Measurements from ENCODE around the gene ZNF516. TPM values are rescaled to one million over a fixed set of nuclear protein-coding genes. Genes with fewer than 3 reads are reported as not detected.

Gene ZNF516
- total and polyA plus RNA-seq, 2 of the 4 experiments (the other 2 are of a cell fraction): 7.9 to 16.9 TPM

GRCh38 chr18:76399613-76400391, 95.2 kb downstream of the ZNF516 start:
- ChIA-PET CTCF (interaction anchor here (0.5 to 2.0 kb wide), 10 partner anchors 26 to 1768 kb away, joined by 3 to 14 read pairs (median 4); no protein-coding TSS in a partner anchor), POLR2A (ENCODE audit: unreplicated experiment) (no interaction called here)
- intact Hi-C loops (cut with micrococcal nuclease) (loop anchor here (1.0 kb wide), 4 partner anchors 93 to 309 kb away; no protein-coding TSS in a partner anchor), in situ Hi-C loops (cut with MboI; ENCODE audit: low sequenced_read_pairs) (loop anchor here (5.0 kb wide), 2 partner anchors 222 to 287 kb away; no protein-coding TSS in a partner anchor), dilution Hi-C loops (cut with HindIII; ENCODE audit: low sequenced_read_pairs, unreplicated experiment) (no loop called here)
- no peak overlapping the region for H3K14ac ChIP-seq (replicated peaks; ENCODE audit: low read depth, low read length)
- H3K9me3 ChIP-seq (ENCODE audit: control insufficient read depth, insufficient read depth, low read length): no peaks in the 10 kb centered on the region
- H3K23ac ChIP-seq (ENCODE audit: low read depth, low read length): no peak overlapping the region
- H2AFZ ChIP-seq (replicated peaks; ENCODE audit: low read length, poor library complexity): no peak overlapping the region
- H3K4me2 ChIP-seq (ENCODE audit: low read depth, low read length): no peak overlapping the region
- no peak overlapping the region for H3K4me3 ChIP-seq (ENCODE audit: insufficient read depth, low read depth, low read length)
- ATAC-seq (ENCODE audit: low read depth) (no peak), DNase-seq (no peak)
- H3K56ac ChIP-seq (ENCODE audit: extremely low read depth, insufficient read depth, low read length): no peak overlapping the region
- H2BK5ac ChIP-seq (ENCODE audit: low read depth, low read length, poor library complexity, severe bottlenecking): no peak overlapping the region
- no peak for TF ChIP-seq NFE2L2 (IDR thresholded peaks at IDR 0.05; ENCODE audit: low read depth, low read length)
- TF ChIP-seq RCOR1 (IDR thresholded peaks at IDR 0.05; ENCODE audit: insufficient replicate concordance, low read length): no peak
- TF ChIP-seq MAFK (IDR thresholded peaks at IDR 0.05; ENCODE audit: low read depth, low read length): no peak
- TF ChIP-seq RFX5 (IDR thresholded peaks at IDR 0.05; ENCODE audit: low read depth, low read length): no peak
- TF ChIP-seq MXI1 (IDR thresholded peaks at IDR 0.05; ENCODE audit: borderline replicate concordance, low read depth, low read length): no peak
- H4K5ac ChIP-seq (ENCODE audit: low read depth, low read length): no peak overlapping the region
- H3K4ac ChIP-seq (ENCODE audit: low read depth, low read length): no peak overlapping the region
- H4K20me1 ChIP-seq (ENCODE audit: insufficient read depth, low read length): peaks cover 89% of the 10 kb centered on the region
- BruUV-seq (replicated peaks): no TSS peak
- H3K9me1 ChIP-seq (ENCODE audit: insufficient read depth, low read length): peaks cover 20% of the 10 kb centered on the region
- H2AK5ac ChIP-seq (ENCODE audit: low read depth, low read length): no peak overlapping the region
- no peak overlapping the region for H3K27ac ChIP-seq (ENCODE audit: insufficient read depth, low read length)
- H2AK9ac ChIP-seq (replicated peaks; ENCODE audit: low read depth, low read length, poor library complexity): no peak overlapping the region
- no peak overlapping the region for H3K18ac ChIP-seq (ENCODE audit: low read depth, low read length)
- H3K79me1 ChIP-seq (ENCODE audit: low read depth in 1 of 2, low read length in 2 of 2): peaks cover 20 to 86% of the 10 kb centered on the region in 2 experiments
- H4K91ac ChIP-seq (ENCODE audit: insufficient read depth, low read depth, low read length): no peak overlapping the region
- H4K8ac ChIP-seq (ENCODE audit: low read depth in 2 of 2, low read length in 2 of 2): no peak overlapping the region
- no peak overlapping the region for H3K9ac ChIP-seq (ENCODE audit: low read depth, low read length)
- H2BK120ac ChIP-seq (ENCODE audit: low read depth, low read length): no peak overlapping the region
- H3K27me3 ChIP-seq (ENCODE audit: control insufficient read depth, insufficient read depth, low read length): no peaks in the 10 kb centered on the region
- no peak overlapping the region for H2BK15ac ChIP-seq (ENCODE audit: low read depth, low read length)
- 82% methylated on average over 2 of the region's 14 CpGs; no CpG with 5 or more reads in 1 of the 2 experiments for WGBS, 2 experiments (ENCODE audit: extremely low coverage in 2 of 2, insufficient read length in 1 of 2)
- H3K4me1 ChIP-seq (ENCODE audit: control insufficient read depth, insufficient read depth, low read length): peaks cover 6% of the 10 kb centered on the region
- peaks cover 15% of the 10 kb centered on the region; the same call in 1 of the 2 replicates for H3K36me3 ChIP-seq (ENCODE audit: control insufficient read depth, insufficient read depth, low read length)
- no peak overlapping the region for H2BK20ac ChIP-seq (ENCODE audit: low read depth, low read length)
